ENCODE data around the gene COL4A4. TPM values are rescaled to one million over a fixed set of nuclear protein-coding genes. Genes with fewer than 3 reads are reported as not detected.

Gene COL4A4
- total and polyA plus RNA-seq, 10 donors = 2.0 to 8.4 (median 5.4) TPM

DNA sequence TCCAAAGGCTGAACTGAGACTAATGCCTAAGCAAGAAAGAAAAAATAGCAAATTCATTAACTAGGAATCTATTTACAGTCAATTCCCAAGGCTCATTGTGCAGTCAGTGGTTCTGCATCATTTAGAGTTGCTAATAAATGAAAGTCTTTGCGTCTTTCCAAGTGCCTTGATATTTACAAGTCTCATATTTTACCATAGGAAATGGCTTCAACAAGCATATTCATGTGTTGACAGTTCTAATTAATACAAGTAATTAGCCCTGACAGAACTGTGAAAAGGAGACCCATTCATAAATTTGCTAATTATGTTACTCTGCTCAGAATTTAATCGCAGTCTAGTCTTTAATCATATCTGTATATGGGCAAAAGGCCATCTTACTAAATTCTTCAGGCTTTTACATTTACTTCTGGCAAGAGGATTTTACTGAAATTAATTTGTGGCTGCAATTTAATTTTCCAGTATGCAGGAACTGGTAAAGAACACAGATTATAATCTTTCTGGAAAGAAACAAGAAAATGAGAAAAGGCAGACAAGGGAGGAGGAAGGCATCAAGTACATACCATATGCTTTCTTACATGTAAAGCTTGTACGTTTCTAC lies 201.7 kb downstream of the COL4A4 start:
- WGBS, 5 donors = 91 to 98% (median 95%) methylated on average over 3 of the region's 3 CpGs

DNA sequence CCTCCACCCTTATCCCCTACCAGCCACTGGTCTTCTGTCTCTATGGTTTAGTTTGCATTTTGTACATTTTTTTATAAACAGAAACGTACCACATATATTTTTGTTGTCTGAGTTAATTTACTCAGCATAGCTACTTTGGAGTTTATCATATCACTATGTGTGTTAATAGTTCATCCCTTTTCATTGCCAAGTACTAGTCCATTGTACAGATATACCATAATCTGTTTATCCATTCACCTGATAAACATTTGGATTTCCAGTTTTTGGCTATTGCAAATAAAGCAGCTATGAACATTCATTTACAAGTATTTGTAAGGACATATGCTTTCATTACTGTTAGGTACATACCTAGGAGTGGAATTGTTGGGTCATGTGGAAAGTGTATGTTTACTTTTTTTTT lies 204.6 kb downstream of the COL4A4 start:
- Histone ChIP-seq H3K27ac (no peak overlapping the region), H3K4me1 (no peaks in the 10 kb centered on the region), H3K27me3 (replicated peaks in 1 of 7) (no peaks in the 10 kb centered on the region), H3K9me3 (peaks cover 0 to 29% (median 21%) of the 10 kb centered on the region in 8 donors), H3K4me3 (no peak overlapping the region), H3K36me3 (no peaks in the 10 kb centered on the region)
- no peak for DNase-seq
- WGBS, 5 donors = 91 to 98% (median 94%) methylated on average over 1 of the region's 1 CpG
- TF ChIP-seq POLR2A (IDR thresholded peaks at IDR 0.05) (no peak), POLR2AphosphoS5 (IDR thresholded peaks at IDR 0.05) (no peak)
- TF ChIP-seq, protein P1, sequence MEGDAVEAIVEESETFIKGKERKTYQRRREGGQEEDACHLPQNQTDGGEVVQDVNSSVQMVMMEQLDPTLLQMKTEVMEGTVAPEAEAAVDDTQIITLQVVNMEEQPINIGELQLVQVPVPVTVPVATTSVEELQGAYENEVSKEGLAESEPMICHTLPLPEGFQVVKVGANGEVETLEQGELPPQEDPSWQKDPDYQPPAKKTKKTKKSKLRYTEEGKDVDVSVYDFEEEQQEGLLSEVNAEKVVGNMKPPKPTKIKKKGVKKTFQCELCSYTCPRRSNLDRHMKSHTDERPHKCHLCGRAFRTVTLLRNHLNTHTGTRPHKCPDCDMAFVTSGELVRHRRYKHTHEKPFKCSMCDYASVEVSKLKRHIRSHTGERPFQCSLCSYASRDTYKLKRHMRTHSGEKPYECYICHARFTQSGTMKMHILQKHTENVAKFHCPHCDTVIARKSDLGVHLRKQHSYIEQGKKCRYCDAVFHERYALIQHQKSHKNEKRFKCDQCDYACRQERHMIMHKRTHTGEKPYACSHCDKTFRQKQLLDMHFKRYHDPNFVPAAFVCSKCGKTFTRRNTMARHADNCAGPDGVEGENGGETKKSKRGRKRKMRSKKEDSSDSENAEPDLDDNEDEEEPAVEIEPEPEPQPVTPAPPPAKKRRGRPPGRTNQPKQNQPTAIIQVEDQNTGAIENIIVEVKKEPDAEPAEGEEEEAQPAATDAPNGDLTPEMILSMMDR (IDR thresholded peaks at IDR 0.05 in 8 of 11, conservative IDR thresholded peaks at IDR 0.05 in 3 of 11) = no peak
- intact Hi-C loops (cut with DNase I; ENCODE audit: low total_unique reads) = no loop called here

More for the DNA sequence above, 201.7 kb downstream of the COL4A4 start:
- no peaks in the 10 kb centered on the region for H3K27me3 ChIP-seq (replicated peaks in 1 of 7)
- no peaks in the 10 kb centered on the region for H3K4me1 ChIP-seq
- DNase-seq = no peak
- peaks cover 0 to 7% (median 0%) of the 10 kb centered on the region in 6 donors for H3K36me3 ChIP-seq
- H3K4me3 ChIP-seq = no peak overlapping the region
- peaks cover 0 to 28% (median 20%) of the 10 kb centered on the region in 8 donors for H3K9me3 ChIP-seq
- H3K27ac ChIP-seq = no peak overlapping the region
- TF ChIP-seq POLR2AphosphoS5 (IDR thresholded peaks at IDR 0.05) (no peak), POLR2A (IDR thresholded peaks at IDR 0.05) (no peak)
- TF ChIP-seq, protein P1 (IDR thresholded peaks at IDR 0.05 in 8 of 11, conservative IDR thresholded peaks at IDR 0.05 in 3 of 11) = no peak
- intact Hi-C loops (cut with DNase I; ENCODE audit: low total_unique reads) = no loop called here

DNA sequence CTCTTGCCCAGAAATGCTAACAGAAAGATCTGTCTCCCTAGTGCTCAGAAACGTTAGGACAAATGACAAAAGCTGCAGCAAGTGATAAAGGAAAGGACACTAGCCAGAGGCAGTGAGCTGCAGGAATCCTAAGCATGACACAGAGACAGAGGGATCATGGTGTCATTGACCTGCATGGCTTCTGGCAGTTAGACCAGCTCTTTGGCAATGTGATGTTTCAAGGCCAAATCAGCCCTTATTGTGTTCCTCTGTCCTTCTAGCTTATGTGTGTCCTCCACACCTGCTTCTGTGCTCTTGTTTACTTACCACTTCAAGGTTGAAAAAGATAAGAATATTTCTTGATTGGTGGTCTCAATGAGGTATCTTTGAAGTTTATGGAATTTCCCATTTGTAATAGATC lies 207.3 kb downstream of the COL4A4 start:
- peaks cover 0 to 29% (median 21%) of the 10 kb centered on the region in 8 donors for H3K9me3 ChIP-seq
- no peaks in the 10 kb centered on the region for H3K27me3 ChIP-seq (replicated peaks in 1 of 7)
- no peak for DNase-seq
- H3K4me1 ChIP-seq = no peaks in the 10 kb centered on the region
- no peak overlapping the region for H3K4me3 ChIP-seq
- peaks cover 0 to 5% (median 0%) of the 10 kb centered on the region in 6 donors for H3K36me3 ChIP-seq
- no peak overlapping the region for H3K27ac ChIP-seq
- intact Hi-C loops (cut with DNase I; ENCODE audit: low total_unique reads) = no loop called here
- WGBS, 5 donors = 48 to 80% (median 61%) methylated on average over 1 of the region's 1 CpG
- TF ChIP-seq POLR2AphosphoS5 (IDR thresholded peaks at IDR 0.05) (no peak), POLR2A (IDR thresholded peaks at IDR 0.05) (no peak)
- TF ChIP-seq, protein P1 (IDR thresholded peaks at IDR 0.05 in 8 of 11, conservative IDR thresholded peaks at IDR 0.05 in 3 of 11) = no peak

DNA sequence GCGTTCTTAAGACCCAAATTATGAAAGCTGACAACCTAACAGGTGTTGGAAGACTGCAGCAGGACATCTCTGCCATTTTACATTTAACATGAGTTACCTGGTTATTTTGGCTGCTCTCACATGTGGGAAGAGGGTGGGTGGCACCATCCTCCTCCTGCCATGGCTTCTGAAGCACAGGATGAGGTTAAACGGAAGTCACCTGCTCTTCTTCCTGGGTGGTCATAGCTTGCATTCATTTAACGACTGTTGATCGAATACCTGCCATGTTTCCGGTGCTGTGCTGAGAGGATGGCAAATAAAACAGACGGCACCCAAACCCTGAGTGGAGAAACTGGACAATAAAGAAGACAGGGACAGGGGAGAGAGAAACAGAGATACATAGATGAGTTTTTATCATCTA lies 210.2 kb downstream of the COL4A4 start:
- no peak for DNase-seq
- WGBS, 5 donors = 81 to 94% (median 87%) methylated on average over 6 of the region's 6 CpGs
- no peaks in the 10 kb centered on the region for H3K4me1 ChIP-seq
- no peak overlapping the region for H3K4me3 ChIP-seq
- peaks cover 0 to 5% (median 0%) of the 10 kb centered on the region in 6 donors for H3K36me3 ChIP-seq
- peaks cover 0 to 17% (median 9%) of the 10 kb centered on the region in 8 donors for H3K9me3 ChIP-seq
- TF ChIP-seq POLR2A (IDR thresholded peaks at IDR 0.05) = no peak
- TF ChIP-seq POLR2AphosphoS5 (IDR thresholded peaks at IDR 0.05) = no peak
- TF ChIP-seq, protein P1 (IDR thresholded peaks at IDR 0.05 in 8 of 11, conservative IDR thresholded peaks at IDR 0.05 in 3 of 11) = no peak
- no peaks in the 10 kb centered on the region for H3K27me3 ChIP-seq (replicated peaks in 1 of 7)
- no peak overlapping the region for H3K27ac ChIP-seq
- intact Hi-C loops (cut with DNase I; ENCODE audit: low total_unique reads) = no loop called here

All from spleen (tissue), 11 donors.